Smooth muscle cell (in vitro differentiated cells): Measurements from ENCODE around the gene MGST2. TPM values are rescaled to one million over a fixed set of nuclear protein-coding genes. Genes with fewer than 3 reads are reported as not detected.
"Not testable (repeated sequence)": the region's sequence is repeated elsewhere in the genome, so short reads cannot be mapped to it uniquely, and the experiment has no call there.

Source experiments
- DNase-seq: peaks from one replicate; lab custom pipeline; 2025; ENCODE audit not compliant: unreplicated experiment; lab: John Stamatoyannopoulos, UW
- H2AFZ ChIP-seq: fragments of 200-600 bp; sonication (generic); 2 replicates; pipeline ENCODE4 v1.6.0; 2016; ENCODE audit warnings: antibody characterized with exemption, low read depth, mild to moderate bottlenecking
- H3F3A ChIP-seq: fragments of 200-600 bp; sonication (generic); 2 replicates; pipeline ENCODE4 v1.6.0; 2017; ENCODE audit warnings: antibody characterized with exemption, low read depth
- H3K27ac ChIP-seq: fragments of 200-600 bp; sonication (generic); 2 replicates; pipeline ENCODE4 v1.5.1; 2016; ENCODE audit warnings: low read depth, mild to moderate bottlenecking
- H3K27me3 ChIP-seq: fragments of 200-600 bp; sonication (generic); 2 replicates; pipeline ENCODE4 v1.6.1; 2016; ENCODE audit warnings: low read depth, mild to moderate bottlenecking
- H3K36me3 ChIP-seq: fragments of 200-600 bp; sonication (generic); 2 replicates; pipeline ENCODE4 v1.5.1; 2016; ENCODE audit warnings: low read depth
- H3K4me1 ChIP-seq: fragments of 200-600 bp; sonication (generic); 2 replicates; pipeline ENCODE4 v1.5.1; 2016; ENCODE audit warnings: low read depth
- H3K4me2 ChIP-seq: fragments of 200-600 bp; sonication (generic); 2 replicates; pipeline ENCODE4 v1.6.0; 2016; ENCODE audit warnings: mild to moderate bottlenecking
- H3K4me3 ChIP-seq: fragments of 200-600 bp; sonication (generic); 2 replicates; pipeline ENCODE4 v1.5.1; 2016; ENCODE audit warnings: mild to moderate bottlenecking
- H3K79me2 ChIP-seq: fragments of 200-600 bp; sonication (generic); 2 replicates; pipeline ENCODE4 v1.6.0; 2016; ENCODE audit warnings: low read depth, mild to moderate bottlenecking
- H3K9ac ChIP-seq: fragments of 200-600 bp; sonication (generic); 2 replicates; pipeline ENCODE4 v1.6.0; 2016; ENCODE audit warnings: low read depth
- H3K9me3 ChIP-seq: fragments of 200-600 bp; sonication (generic); replicated peaks from 2 replicates; pipeline ENCODE4 v1.5.1; 2016; ENCODE audit warnings: low read depth
- H4K20me1 ChIP-seq: fragments of 200-600 bp; sonication (generic); 2 replicates; pipeline ENCODE4 v1.6.0; 2016; ENCODE audit warnings: low read depth
- CTCF ChIP-seq: fragments of 200-600 bp; sonication (generic); IDR thresholded peaks from 2 replicates; pipeline ENCODE4 v1.5.1; 2017; ENCODE audit warnings: borderline replicate concordance, mild to moderate bottlenecking, antibody characterized with exemption; ENCODE audit not compliant: insufficient read depth, poor library complexity, severe bottlenecking
- WGBS: methylation state at CpG from one replicate; pipeline ENCODE4 v1.1.7; 2016; ENCODE audit warnings: low lambda C conversion rate; 5-methylcytosine and 5-hydroxymethylcytosine counted together
- polyA plus RNA-seq: library from polyadenylated mRNA; unstranded; fragments of >200 nt; fragmentation: Nextera tagmentation; extraction: Ambion mirVana; gene quantifications from 2 replicates; pipeline ENCODE4 v1.2.1, GENCODE V29; 2016
- total RNA-seq: library from RNA; depleted of rRNA; stranded (reverse); fragments of >200 nt; gene quantifications from 2 replicates; pipeline ENCODE4 v1.2.3, GENCODE V29; 2014

MGST2 gene
- total and polyA plus RNA-seq, 2 experiments from 2014 or later, result 27.8 to 51.1 TPM

DNA sequence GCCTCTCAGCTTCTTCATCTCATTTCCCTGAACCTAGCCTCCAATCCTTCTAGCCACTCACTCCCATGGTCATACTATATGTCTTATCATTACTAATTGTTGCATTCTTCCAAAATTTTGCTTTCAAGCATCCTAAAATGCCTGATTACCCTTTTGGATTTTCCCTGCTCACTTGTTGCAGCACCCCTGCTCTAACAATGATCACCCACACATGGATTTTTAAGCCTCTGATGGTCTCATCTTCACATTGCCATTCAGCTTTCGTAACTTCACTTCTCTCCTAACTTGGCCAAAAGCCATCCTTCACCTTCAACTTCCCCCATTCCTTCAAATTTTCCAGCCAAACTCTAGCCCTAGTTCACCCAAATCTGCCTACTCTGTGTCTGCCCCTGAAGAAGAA lies 33.8 kb upstream of the MGST2 start:
- TF ChIP-seq CTCF, result no peak
- H3K36me3 ChIP-seq, result no peaks in the 10 kb centered on the region
- H3K4me1 ChIP-seq, result peaks cover 15% of the 10 kb centered on the region
- no peak overlapping the region for H3K9ac ChIP-seq
- no peaks in the 10 kb centered on the region for H3K27me3 ChIP-seq
- no peak for DNase-seq
- H4K20me1 ChIP-seq, result no peaks in the 10 kb centered on the region
- no peak overlapping the region for H3K4me3 ChIP-seq
- H3K9me3 ChIP-seq, result no peaks in the 10 kb centered on the region
- no peaks in the 10 kb centered on the region for H3F3A ChIP-seq
- 96% methylated on average over 1 of the region's 1 CpG for WGBS
- no peak overlapping the region for H3K27ac ChIP-seq
- H2AFZ ChIP-seq, result no peak overlapping the region
- H3K4me2 ChIP-seq, result no peak overlapping the region
- H3K79me2 ChIP-seq, result no peaks in the 10 kb centered on the region

GRCh38 chr4:139632739-139633138 lies 32.9 kb upstream of the MGST2 start:
- H3K9ac ChIP-seq, H4K20me1 ChIP-seq, H3F3A ChIP-seq, DNase-seq, H3K79me2 ChIP-seq, H3K9me3 ChIP-seq, H3K4me2 ChIP-seq, H3K27me3 ChIP-seq, H3K4me3 ChIP-seq, H3K36me3 ChIP-seq, H3K27ac ChIP-seq: not testable (repeated sequence)
- H2AFZ ChIP-seq, result peak overlapping the region; percentile 96
- peaks cover 11% of the 10 kb centered on the region for H3K4me1 ChIP-seq
- WGBS, result 83% methylated on average over 5 of the region's 5 CpGs

DNA sequence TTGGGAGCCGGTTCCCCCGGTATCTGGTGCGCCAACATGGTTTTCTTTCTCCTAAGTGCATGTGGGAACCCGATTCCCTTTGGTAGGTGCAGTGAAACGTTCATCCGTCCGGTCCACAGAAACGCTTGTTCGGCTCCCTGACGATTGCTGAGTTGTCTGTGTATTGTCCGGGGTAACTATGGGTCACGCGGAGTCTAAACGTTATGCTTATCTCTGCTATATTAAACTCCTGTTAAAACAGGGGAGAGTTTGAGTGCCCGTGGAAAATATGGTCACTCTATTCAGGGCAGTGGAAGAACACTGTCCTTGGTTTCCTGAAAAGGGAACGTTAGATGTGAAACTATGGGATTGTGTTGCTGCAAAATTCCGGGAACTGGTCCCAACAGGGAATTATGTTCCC lies 32.4 kb upstream of the MGST2 start:
- Histone ChIP-seq H3K27me3 (no peaks in the 10 kb centered on the region), H3K79me2 (no peaks in the 10 kb centered on the region), H3K4me1 (peaks cover 6% of the 10 kb centered on the region), H2AFZ (peak overlapping the region; percentile 96), H3K27ac (no peak overlapping the region), H3K36me3 (no peaks in the 10 kb centered on the region), H3F3A (no peaks in the 10 kb centered on the region), H4K20me1 (no peaks in the 10 kb centered on the region), H3K9ac (no peak overlapping the region), H3K4me3 (no peak overlapping the region), H3K4me2 (peak overlapping the region; percentile 82), H3K9me3 (no peaks in the 10 kb centered on the region)
- 73% methylated on average over 17 of the region's 17 CpGs for WGBS
- no peak for DNase-seq
- no peak for TF ChIP-seq CTCF

DNA sequence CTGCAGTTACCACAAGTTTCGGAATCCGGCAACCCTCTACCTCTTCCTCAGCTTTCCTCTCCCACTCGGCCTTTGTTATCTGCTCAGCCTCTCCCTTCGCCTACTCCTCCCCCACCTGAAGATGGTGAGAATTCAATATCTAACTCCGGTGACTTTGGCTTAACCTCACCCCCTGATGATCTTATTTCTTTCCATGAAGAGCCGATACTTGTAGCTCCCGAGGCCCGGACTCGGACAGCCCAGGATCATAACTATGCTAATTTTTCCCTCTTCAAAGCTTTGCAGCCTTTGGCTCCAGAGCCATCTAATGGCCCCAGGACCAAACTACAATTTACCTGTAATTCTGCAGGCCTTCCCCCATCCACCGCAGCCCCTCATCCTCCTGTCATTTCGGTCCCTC lies 32.0 kb upstream of the MGST2 start:
- Histone ChIP-seq H2AFZ (peak overlapping the region; percentile 96), H3K36me3 (no peaks in the 10 kb centered on the region)

More for the DNA sequence above, 32.0 kb upstream of the MGST2 start:
- no peaks in the 10 kb centered on the region for H3K79me2 ChIP-seq
- H3K27ac ChIP-seq, result no peak overlapping the region
- H3K9me3 ChIP-seq, result no peaks in the 10 kb centered on the region
- no peaks in the 10 kb centered on the region for H4K20me1 ChIP-seq
- no peaks in the 10 kb centered on the region for H3K27me3 ChIP-seq
- H3F3A ChIP-seq, result no peaks in the 10 kb centered on the region
- H3K4me3 ChIP-seq, result peak overlapping the region; percentile 44
- DNase-seq, result no peak
- 30% methylated on average over 11 of the region's 11 CpGs for WGBS
- H3K9ac ChIP-seq, result no peak overlapping the region
- H3K4me2 ChIP-seq, result peak overlapping the region; percentile 82
- peak; percentile 52 for TF ChIP-seq CTCF
- peaks cover 2% of the 10 kb centered on the region for H3K4me1 ChIP-seq
